GM18861 (cell line): Measurements from ENCODE around the gene ADAM11.

Experiments used
- ATAC-seq: cut with Tn5 transposase; IDR thresholded peaks from one replicate; pipeline ENCODE4 v1.9.1; 2021; ENCODE audit not compliant: unreplicated experiment

Gene ADAM11

DNA sequence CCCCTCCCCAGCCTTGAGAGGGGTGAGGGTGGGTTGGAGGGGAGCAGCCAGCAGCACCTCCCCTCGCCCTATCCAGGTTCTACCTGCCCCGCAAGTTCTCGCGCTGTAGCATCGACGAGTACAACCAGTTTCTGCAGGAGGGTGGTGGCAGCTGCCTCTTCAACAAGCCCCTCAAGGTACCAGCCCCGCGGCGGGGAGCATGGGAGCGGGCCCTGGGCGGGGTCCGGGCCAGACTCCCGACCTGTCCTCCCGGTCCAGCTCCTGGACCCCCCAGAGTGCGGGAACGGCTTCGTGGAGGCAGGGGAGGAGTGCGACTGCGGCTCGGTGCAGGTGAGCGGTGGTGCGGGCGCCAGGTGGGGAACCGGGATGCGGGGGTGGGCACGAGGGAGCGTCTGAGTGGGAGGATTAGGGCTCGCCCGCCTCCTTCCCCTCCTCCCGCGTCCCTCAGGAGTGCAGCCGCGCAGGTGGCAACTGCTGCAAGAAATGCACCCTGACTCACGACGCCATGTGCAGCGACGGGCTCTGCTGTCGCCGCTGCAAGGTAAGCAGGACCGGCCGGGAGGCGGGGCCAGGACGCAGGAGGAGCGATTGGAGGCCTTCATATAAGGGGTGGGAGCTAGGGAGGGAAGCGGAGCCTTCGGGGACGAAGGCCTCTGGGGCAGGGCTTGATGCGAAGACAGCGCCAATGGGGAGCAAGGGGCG, 16.5 kb downstream of the ADAM11 start:
- peak; percentile 82 for ATAC-seq

DNA sequence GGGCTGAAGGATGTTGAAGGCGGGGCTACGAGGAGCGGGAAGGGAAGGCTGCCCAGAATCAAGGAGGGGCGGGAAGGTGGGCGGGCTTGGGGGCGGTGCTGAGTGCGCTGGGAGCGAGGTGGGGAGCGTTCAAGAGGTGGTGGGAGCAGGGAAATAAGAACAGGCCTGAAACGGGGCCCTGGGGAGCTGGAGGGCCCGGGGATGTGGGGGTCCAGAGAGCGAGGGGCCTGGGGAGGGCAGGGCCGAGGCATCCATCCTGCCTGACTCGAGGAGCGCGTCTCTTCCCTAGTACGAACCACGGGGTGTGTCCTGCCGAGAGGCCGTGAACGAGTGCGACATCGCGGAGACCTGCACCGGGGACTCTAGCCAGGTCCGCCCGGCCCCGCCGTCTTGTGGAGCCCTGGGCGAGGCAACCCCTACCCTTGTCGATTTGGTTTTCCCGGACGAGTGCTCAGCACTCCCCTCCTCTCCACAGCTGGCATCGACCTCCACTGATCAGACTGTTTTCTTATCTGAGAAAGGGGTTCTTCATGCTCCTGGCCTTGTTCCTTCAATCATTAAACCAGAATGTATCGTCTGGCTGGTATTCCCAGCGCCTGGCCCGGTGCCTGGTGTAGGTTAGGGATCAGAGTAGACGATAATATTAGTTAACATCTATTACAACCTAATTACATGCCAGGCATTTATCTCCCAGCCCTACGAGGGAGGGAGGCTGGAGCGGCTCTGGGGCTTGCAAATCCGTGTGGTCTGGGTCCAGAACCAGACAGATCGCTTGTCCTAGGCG, 17.2 kb downstream of the ADAM11 start:
- peak; percentile 11 for ATAC-seq

DNA sequence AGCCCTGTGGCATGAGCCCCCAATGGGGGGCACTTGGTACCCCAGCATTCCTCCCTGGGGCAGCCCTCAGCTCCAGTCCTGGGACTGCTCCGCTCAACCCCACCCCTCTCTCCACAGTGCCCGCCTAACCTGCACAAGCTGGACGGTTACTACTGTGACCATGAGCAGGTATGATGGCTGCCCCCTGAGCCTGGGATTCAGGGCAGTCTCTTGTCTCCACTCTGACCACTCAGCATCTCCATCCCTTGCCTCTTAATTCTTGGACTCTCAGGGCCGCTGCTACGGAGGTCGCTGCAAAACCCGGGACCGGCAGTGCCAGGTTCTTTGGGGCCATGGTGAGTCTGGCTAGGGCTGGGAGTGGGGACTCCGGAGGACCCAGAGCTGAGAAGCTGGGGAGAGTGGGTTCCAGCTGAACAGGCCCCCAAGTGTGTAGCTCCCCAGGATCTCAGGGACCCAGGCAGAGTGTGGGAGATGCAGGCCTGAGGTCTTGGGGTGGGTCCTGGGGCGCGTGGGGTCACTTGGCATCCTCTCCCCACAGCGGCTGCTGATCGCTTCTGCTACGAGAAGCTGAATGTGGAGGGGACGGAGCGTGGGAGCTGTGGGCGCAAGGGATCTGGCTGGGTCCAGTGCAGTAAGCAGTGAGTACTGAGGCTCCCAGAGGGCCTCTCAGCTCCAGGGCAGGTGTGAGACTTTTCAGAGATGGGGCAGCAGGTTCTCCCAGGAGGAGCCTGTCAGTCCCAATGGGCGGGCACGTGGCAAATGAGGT, 18.0 kb downstream of the ADAM11 start:
- ATAC-seq: no peak

DNA sequence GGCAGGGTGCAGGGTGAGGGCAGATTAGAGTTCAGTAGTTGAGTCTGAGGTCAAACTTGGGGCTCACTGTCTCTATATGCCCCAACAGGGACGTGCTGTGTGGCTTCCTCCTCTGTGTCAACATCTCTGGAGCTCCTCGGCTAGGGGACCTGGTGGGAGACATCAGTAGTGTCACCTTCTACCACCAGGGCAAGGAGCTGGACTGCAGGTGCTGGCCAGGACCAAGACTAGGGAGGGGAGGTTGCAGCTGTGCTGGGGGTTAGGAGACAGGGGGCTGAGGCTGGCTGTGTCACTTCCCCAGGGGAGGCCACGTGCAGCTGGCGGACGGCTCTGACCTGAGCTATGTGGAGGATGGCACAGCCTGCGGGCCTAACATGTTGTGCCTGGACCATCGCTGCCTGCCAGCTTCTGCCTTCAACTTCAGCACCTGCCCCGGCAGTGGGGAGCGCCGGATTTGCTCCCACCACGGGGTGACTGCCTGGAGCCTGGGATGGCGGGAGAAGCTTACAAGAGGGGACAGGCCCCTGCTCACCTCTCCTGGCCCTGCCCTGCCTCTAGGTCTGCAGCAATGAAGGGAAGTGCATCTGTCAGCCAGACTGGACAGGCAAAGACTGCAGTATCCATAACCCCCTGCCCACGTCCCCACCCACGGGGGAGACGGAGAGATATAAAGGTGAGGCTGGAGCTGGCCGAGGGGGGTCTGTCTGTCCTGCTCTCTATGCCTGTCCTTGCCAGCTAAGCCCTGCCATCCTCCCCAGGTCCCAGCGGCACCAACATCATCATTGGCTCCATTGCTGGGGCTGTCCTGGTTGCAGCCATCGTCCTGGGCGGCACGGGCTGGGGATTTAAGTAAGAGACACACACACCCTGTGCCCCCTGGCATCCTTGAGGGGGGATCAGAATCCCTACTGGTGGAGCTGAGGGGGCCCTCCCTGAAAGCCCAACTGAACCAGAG, 18.9 kb downstream of the ADAM11 start:
- no peak for ATAC-seq

DNA sequence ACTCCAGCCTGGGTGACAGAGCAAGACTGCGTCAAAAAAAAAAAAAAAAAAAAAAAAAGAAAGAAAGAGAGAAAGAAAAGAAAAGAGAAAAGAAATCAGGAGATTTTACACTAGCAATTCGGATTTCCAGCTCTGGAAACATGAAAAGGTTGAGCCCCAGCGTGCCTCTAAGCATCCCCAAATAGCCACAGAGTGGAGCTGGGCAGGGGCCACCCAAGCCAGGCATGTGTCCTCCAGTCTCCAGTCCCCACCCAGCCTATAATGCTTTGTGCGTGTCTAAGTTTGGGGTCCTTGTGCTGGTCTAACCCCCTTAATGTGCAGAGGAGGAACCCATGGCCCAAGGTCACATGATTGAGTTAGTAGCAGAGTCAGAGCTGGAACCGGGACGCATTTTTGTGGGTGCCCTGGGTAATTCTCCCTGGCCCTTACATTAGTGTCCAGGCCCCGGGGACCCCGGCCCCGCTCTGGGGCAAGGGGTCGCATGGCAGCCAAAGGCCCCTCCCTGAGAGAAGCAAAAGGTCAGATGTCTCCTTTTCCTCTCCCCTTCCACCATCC, 19.9 kb downstream of the ADAM11 start:
- ATAC-seq: no peak

DNA sequence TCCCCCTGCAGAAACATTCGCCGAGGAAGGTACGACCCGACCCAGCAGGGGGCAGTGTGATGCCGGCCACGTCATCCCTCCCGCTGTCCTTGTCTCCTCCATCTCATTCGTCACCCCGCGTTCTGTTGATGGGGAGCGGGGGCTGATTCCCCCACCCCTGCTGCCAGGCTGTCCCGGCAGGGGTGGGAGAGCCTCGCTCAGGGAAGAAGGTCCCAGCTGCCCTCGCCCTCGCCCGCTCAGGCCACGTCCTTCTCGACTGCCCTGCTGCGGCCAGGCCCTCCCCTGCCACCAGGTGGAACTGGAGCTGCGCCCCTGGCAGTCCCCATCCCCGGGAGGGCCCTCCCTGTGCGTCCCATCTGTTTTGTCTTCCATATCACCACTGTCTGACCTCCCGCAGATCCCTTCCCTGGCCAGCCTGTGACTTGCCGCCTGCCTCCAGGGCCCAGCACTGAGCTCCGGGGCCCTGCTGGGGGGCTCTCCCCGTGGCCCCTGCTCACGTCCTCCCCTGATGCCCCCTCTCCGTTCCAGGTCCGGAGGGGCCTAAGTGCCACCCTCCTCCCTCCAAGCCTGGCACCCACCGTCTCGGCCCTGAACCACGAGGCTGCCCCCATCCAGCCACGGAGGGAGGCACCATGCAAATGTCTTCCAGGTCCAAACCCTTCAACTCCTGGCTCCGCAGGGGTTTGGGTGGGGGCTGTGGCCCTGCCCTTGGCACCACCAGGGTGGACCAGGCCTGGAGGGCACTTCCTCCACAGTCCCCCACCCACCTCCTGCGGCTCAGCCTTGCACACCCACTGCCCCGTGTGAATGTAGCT, 20.6 kb downstream of the ADAM11 start:
- no peak for ATAC-seq

DNA sequence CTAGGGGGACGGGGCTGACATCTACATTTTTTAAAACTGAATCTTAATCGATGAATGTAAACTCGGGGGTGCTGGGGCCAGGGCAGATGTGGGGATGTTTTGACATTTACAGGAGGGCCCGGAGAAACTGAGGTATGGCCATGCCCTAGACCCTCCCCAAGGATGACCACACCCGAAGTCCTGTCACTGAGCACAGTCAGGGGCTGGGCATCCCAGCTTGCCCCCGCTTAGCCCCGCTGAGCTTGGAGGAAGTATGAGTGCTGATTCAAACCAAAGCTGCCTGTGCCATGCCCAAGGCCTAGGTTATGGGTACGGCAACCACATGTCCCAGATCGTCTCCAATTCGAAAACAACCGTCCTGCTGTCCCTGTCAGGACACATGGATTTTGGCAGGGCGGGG, 21.4 kb downstream of the ADAM11 start:
- ATAC-seq: no peak

DNA sequence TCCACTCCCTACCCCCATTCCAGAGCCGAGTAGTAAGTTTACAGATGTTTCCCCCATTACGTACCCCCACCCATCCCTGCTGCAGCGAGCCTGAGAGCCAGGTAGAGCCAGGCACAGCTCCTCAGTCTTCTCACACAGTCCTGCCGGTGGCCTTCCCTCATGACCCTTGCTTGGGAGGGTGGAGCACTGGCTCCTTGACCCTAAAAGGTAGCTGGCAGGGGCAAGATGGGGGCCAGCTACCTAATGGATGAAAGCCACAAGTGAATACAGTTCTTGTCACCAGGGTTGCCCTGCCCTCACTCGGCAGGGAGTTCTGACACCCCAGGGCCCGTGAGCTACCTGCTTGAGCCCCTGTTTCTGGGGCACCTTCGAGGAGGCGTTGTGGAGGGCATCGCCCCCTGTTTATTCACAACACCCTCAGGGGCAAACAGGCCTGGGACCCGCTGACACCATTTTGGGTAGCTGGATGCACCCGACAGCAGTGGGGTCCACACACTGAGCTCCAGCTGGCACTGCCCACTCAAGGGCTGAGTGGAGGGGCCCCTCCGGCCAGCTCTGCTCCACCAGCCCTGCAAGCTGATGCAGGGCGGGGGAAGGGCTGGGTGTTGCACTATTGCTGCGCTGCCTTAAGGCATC, 22.2 kb downstream of the ADAM11 start:
- no peak for ATAC-seq

DNA sequence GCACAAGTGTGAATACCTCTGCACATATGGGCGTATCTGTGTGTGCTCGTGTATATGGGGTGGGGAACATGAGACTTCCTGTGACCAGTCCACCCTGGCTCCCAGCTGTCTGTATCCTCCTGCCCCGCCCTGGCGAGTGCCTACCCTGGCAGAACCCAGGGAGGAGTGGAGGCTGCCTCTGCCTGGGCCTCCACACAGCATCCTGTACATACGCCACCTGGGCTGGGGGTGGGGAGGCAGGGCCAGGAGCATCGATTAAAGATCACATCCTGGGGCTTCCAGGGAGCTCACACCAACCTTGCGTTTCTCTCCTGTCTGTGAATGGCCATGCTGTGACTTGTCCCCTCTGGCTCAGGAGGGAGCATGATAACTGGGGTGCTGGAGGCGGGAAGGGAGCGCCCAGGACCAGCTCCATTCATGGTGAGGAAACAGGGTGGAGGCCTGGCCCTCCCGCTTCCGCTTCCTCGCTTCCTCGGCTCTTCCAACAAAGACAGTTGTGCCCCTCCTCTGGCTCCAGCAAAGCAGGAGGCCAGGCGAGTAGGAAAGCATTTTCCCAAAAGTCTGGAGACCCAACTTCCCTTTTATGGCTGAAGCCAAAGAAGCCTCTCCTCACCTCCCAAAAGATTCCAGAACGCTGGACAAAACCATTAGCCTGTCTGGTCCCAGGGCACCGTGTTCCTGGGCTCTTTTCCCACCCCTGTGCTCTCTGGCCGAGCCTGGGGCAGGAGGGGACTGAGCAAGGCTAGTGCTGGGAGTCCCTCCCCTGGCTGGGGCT, 22.9 kb downstream of the ADAM11 start:
- no peak for ATAC-seq

DNA sequence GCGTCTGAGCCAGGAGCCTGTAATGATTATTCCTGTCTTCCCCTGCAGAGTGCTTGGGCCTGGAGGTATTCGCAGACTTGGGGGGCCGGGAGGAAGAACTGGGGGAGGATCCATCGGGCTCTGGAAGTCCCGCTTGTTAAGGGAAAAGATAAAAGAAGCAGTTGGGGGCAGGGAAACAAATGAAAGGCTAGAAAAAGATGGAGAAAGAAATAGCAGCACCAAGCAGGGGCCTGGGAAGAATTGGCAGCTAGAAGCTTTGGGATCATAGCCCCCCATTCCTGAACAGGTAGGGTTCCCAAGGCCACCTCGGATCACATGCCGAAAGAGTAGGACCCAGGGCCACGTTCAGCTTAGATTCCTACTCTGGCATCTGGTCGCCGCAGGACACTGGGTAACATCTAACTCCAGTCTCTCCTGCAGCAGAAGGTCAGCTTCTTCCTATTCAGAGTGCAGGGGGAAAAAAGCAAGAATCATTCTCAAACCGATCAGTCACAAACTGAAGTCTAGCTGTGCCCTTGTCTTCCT, 23.6 kb downstream of the ADAM11 start:
- no peak for ATAC-seq

DNA sequence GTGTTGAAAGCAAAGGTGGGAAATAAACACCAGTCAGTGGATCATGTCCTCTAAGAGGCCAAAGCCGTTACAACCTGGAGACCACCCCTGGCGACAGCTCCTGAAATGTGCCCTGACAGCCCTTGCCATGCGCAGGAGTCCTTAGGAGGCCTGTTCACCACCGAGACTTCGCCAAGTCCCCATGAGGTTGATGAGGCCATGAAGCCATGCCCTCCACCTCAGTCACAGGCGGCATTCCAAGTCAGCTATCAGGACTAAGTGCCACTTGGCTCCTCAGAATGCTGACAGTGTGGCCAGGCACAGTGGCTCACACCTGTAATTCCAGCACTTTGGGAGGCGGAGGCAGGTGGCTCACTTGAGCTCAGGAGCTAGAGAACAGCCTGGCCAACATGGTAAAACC, 27.1 kb downstream of the ADAM11 start:
- no peak for ATAC-seq

DNA sequence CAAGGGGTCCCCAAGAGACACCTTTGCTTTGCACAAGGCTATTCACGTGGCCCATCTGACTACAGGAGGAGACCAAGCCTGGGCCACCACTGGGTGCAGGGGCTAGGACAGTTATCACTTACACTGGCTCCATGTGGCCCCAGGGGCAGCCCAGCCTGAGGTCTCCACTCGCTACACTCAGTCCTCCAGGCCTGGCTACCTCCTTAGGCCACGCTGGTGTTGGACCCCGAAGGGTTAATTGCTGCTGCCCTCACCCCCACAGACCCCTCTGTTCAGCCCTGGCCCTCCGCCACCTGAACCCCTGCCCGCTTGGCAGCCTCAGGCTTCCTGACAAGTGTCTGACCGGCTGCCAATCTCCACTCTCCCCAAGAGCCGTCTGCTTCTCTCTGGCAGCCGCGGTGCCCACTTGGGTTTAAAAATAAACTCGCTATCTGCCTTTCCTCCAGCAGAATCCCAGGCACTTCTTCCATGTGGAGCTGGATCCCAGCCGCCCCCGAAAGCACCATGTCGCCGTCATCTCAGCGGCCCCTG, 27.8 kb downstream of the ADAM11 start:
- ATAC-seq: no peak

DNA sequence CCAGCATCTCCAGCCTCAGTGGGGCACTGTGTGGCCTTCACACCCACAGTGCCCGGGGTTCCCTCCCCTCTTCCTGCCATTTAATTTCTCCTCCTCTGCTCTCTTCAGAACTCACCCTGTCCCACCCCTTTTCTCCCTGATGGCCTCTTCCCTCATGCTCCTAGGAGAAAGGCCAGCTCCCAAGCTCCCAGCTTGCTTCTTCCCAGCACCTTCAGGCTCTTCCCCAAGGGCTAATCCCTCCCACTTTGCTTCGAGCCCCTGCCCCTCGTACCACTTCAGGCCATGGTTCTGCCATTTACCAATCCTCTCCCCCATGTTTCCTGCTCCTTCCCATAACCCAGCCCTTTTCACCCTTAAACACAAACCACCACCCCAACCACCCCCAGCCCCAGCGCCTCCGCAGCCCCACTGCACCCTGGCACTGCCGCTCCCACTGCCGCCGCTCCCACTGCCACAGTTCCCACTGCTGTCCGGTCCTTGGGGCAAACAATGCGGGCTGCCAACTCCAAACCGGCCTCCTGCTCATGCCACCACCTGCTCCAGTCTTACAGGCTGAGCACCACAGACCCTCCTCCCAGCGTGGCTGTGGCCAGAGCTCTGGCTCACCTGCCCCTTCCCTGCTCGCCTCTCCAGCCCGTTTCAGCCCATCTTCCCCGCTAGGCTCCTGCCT, 28.6 kb downstream of the ADAM11 start:
- ATAC-seq: no peak

DNA sequence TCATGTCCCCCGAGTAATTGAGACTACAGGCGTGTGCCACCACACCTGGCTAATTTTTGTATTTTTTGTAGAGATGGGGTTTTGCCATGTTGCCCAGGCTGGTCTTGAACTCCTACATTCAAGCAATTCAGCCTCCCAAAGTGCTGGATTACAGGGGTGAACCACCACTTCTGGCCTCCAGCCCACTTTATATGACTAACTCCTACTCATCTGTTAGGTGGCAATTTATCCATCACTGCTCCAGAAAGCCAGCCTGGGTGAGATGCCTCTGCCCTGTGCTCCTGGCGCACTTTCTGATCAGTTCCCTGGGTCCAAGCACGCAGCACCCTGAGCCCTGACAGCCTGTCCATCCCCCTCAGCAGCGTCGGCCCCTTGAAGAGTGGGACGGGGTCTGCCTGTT, 29.4 kb downstream of the ADAM11 start:
- no peak for ATAC-seq

DNA sequence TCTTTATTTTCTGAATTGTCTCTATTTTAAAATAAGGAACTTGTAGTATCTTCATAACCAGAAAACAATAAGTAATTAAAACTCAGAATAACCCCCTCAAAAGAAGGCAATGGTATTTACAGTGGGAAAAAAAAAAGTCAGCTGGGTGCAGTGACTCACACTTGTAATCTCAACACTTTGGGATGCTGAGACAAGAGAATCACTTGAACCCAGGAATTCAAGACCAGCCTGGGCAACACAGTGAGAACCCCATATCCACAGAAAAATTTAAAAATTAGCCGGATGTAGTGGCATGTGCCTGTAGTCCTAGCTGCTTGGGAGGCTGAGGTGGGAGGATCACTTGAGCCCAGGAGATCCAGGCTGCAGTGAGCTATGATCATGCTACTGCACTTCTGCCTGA, 33.5 kb downstream of the ADAM11 start:
- no peak for ATAC-seq

DNA sequence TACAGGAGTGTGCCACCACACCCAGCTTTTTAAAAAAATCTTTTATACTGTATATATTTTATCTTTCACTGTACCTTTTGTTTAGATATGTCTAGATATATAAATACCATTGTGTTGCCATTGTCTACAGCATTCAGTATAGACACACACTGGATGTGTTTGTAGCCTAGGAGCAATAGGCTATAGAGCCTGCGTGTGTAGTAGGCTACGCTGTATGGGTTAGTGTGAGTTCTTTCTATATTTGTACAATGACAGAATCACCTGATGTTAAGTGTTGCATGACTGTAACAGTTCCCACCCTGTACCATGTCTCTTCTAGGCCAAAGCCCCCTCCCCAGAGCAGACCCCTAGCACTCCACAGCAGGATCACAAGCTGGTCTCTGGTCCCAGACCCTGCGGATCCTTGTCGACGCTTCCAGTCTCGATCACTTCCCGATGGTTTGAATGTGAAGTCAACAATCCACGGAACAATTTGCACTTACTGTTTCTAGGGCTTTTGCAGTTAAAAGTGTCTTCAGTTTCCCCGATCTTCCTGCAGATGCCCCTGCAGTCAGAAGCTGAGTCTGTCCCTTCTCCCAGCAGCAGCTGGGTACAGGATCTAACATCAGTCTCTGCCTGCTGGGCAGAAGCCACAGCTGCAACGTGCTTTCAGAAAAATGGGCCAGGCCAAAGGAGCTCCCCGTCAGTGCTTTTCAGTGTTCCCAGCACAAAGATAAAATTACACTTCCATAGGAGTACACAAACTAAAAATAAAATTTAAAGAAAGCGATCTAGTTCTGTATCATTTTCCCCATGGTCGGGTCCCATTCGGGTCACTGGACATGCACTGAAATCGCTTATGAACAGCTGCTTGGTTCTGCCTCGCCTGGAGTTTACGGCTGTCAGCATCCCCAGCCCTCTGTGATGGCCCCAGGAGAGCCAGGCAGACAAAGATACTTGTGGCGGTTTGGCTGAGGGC, 35.4 kb downstream of the ADAM11 start:
- no peak for ATAC-seq
